Measurements from ENCODE around the gene CYP2A6. TPM values are rescaled to one million over a fixed set of nuclear protein-coding genes. Genes with fewer than 3 reads are reported as not detected.
A peak's percentile ranks its signal among the peaks of the same experiment; 100 is the strongest.

CYP2A6 gene
- total RNA-seq, 1 experiment from 2014 or later: not detected

GRCh38 chr19:40808497-40808896, 41.8 kb downstream of the CYP2A6 start:
- in situ Hi-C loops (cut with HindIII; ENCODE audit: low pct_unique_long_range_greater_than_20kb, low sequenced_read_pairs): no loop called here
- DNase-seq (ENCODE audit: low read depth, low spot score): no peak

- no peak for DNase-seq (ENCODE audit: low read depth, low spot score)
- in situ Hi-C loops (cut with HindIII; ENCODE audit: low pct_unique_long_range_greater_than_20kb, low sequenced_read_pairs): no loop called here
Observed at GRCh38 chr19:40808021-40808325, 42.3 kb downstream of the CYP2A6 start.

DNA sequence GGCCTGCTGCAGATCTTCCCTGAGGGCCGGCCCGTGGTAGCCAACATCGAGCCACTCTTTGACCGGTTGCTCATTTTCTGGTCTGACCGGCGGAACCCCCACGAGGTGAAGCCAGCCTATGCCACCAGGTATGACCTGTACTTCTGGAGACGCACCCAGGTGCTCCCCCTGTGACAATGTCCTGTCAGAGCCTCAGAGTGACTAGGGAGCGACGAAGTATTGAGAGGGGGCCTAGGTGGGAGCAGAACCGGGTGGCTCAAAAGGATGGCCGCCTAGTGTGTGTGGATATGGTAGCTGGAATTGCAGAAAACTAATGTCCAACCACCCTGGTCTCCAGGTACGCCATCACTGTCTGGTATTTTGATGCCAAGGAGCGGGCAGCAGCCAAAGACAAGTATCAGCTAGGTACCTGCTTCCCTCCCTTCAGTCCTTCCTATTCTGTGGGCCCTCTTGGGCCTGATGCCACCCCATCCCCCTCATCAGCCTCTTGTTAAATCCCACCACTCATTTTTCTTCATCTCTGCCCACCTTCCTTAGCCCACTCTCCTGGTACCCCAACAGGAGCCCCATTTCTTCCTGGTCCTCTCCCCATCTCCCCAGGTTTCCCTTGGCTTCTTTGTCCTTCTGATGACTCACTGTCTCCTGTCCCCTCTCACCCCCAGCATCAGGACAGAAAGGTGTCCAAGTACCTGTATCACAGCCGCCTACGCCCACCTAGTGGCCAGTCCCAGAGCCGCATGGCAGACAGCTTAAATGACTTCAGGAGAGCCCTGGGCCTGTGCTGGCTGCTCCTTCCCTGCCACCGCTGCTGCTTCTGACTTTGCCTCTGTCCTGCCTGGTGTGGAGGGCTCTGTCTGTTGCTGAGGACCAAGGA, 42.9 kb downstream of the CYP2A6 start:
- in situ Hi-C loops (cut with HindIII; ENCODE audit: low pct_unique_long_range_greater_than_20kb, low sequenced_read_pairs): no loop called here
- DNase-seq (ENCODE audit: low read depth, low spot score): peak; percentile 14

- in situ Hi-C loops (cut with HindIII; ENCODE audit: low pct_unique_long_range_greater_than_20kb, low sequenced_read_pairs): no loop called here
- DNase-seq (ENCODE audit: low read depth, low spot score): peak; percentile 92
Observed at GRCh38 chr19:40806423-40807146, 43.7 kb downstream of the CYP2A6 start.

GRCh38 chr19:40805258-40805868, 44.9 kb downstream of the CYP2A6 start:
- in situ Hi-C loops (cut with HindIII; ENCODE audit: low pct_unique_long_range_greater_than_20kb, low sequenced_read_pairs): no loop called here
- DNase-seq (ENCODE audit: low read depth, low spot score): no peak

DNA sequence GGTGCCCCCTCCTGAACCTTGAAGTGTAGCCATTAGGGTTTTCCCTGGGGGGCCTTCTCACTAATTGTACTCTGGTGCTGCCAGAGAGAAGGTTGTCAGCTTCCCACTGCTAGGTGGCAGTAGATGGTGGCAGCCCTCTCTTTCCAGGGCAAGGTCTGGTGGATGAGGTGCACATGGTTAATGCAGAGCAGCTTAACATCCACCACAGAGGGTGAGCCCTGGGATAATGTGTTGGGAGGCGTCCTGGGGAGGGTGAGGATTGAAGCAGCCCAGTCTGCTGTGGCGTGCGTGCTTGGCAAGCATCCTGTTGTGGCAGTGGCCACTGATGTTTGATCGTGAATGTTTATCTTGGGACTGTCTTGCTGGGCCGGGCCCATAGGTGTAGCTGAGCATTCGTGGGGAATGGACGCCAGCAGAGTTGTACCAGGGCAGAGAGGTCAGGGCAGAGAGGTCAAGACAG, 45.4 kb downstream of the CYP2A6 start:
- in situ Hi-C loops (cut with HindIII; ENCODE audit: low pct_unique_long_range_greater_than_20kb, low sequenced_read_pairs): no loop called here

DNA sequence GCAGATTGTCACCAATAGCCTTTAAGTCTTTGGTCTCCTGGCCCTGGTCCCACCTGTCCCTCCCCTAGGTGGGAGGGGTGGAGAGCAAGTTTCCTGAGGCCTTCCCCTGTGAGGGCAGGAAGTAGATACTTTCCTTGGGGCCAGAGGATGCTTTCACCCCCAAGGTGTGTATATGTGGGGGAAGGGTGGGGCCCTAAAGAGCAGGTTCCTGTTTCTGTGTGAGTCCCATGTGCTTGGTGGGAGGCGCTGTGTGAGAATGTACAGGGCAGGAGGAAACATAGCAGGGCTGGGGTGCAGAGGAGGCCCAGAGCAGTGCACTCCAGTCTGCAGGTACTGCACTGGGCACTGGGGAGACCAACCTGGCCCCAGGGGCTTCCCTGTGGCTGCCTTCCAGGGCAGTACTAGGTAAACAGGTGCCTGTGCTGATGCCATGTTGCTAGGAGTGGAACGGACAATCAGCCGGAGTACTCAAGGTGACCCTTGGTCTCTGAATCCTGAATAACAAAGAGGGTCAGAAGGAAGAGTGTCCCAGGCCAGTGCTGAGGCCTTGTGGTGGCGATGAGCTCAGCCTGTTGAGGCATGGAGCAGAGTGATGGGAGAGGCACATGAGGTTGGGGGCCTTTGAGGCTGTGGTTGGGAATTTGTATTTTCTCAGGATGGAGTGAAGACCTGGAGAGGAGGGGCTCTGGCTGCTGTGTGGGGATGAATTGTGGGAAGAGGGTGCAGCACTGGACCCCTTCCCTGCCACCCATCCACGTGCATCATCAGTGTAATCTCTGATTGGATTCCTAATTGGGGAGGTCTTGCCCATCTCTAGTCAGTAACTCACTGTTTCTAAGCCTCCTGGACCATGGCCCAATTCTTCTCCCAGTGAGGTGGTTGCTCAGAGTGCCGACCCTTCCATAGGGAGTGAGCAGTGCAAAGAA, 46.1 kb downstream of the CYP2A6 start:
- in situ Hi-C loops (cut with HindIII; ENCODE audit: low pct_unique_long_range_greater_than_20kb, low sequenced_read_pairs): no loop called here

More for the DNA sequence above, 45.4 kb downstream of the CYP2A6 start:
- no peak for DNase-seq (ENCODE audit: low read depth, low spot score)

DNA sequence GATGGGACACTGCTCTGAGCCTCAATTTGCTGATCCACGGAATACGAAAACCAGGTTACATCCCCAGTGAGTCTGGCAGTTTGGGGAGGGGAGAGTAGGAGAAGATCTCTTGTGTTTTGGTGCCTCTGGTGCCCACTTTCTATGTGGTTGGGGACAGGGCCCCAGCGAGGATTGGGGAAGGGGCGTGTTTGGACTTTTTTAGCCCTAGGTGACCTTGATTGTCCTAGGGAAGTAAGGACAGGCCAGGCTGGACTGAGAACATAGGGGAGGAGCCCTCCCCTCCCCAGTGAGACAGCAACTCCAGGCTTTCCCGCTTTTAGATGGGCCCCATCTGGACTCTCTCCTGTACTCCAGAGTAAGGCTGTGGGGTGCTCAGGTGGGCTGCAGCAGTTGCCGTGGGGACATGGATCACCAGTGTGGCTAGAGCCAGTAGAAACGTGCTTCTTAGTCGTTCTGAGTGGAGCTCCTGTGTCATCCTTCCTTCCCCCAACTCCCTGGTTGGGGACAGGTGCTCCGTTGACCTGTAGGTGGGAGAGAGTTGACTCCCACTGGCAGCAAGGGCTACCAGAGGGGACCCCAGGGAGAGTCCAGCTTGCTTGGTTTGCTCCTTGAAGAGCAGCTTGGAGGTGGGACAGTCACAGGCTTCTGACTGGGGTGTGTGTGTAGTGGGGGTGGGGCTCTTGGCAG, 46.9 kb downstream of the CYP2A6 start:
- in situ Hi-C loops (cut with HindIII; ENCODE audit: low pct_unique_long_range_greater_than_20kb, low sequenced_read_pairs): no loop called here

More for the DNA sequence above, 46.1 kb downstream of the CYP2A6 start:
- DNase-seq (ENCODE audit: low read depth, low spot score): no peak

GRCh38 chr19:40802300-40803169, 47.7 kb downstream of the CYP2A6 start:
- in situ Hi-C loops (cut with HindIII; ENCODE audit: low pct_unique_long_range_greater_than_20kb, low sequenced_read_pairs): no loop called here
- no peak for DNase-seq (ENCODE audit: low read depth, low spot score)

More for the DNA sequence above, 46.9 kb downstream of the CYP2A6 start:
- DNase-seq (ENCODE audit: low read depth, low spot score): no peak

GRCh38 chr19:40801426-40802299, 48.6 kb downstream of the CYP2A6 start:
- in situ Hi-C loops (cut with HindIII; ENCODE audit: low pct_unique_long_range_greater_than_20kb, low sequenced_read_pairs): no loop called here
- no peak for DNase-seq (ENCODE audit: low read depth, low spot score)

GRCh38 chr19:40800997-40801377, 49.3 kb downstream of the CYP2A6 start:
- in situ Hi-C loops (cut with HindIII; ENCODE audit: low pct_unique_long_range_greater_than_20kb, low sequenced_read_pairs): no loop called here
- no peak for DNase-seq (ENCODE audit: low read depth, low spot score)

GRCh38 chr19:40800339-40800996, 49.8 kb downstream of the CYP2A6 start:
- in situ Hi-C loops (cut with HindIII; ENCODE audit: low pct_unique_long_range_greater_than_20kb, low sequenced_read_pairs): no loop called here
- no peak for DNase-seq (ENCODE audit: low read depth, low spot score)

DNA sequence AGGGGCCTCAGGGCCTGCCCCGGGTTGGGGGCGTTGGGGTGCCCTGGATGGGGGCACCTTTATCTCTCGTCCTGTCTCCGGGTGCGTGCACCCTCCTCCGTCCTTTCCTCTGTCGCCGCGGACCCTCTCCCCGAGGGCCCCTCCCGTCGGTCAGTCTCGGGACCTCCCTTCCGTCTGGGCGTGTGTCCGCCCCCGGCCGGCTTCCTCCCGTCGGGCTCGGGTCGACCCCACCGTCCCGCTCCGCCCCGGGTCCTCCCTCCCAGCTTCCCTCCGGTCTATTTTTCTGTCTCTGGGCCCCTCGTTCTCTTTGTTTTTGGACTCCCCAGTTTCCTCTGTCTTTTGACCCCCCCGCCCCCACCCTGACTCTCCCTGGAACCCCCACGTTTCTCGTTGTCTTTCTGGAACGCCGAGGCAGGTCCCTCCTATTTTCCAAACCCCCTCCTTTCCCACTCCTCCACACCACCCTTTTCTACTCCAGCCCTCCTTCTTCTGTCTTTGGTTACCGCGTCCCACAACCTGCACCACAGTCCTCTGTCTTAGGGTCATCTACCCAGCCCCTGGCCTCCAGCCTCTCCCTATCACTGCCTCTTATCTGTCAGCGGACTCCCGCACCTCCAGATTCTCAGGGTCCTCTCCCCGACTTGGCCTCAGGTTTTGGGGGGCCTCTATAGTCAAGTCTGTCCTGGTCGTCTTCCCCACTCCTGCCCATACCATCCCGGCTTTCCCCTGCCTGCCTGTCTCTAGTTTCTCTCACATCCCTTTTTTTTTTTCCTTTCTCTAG, 50.5 kb downstream of the CYP2A6 start:
- in situ Hi-C loops (cut with HindIII; ENCODE audit: low pct_unique_long_range_greater_than_20kb, low sequenced_read_pairs): no loop called here
- DNase-seq (ENCODE audit: low read depth, low spot score): peak; percentile 33
